Ammon's horn (tissue), 1 donor: ENCODE data around the gene EPB41L4B.

Experiments
- DNase-seq: peaks from one replicate; pipeline ENCODE4 v3.0.0-alpha.2; 2016; ENCODE audit warnings: low spot score

The EPB41L4B gene

GRCh38 chr9:109269839-109270238 lies 51.0 kb downstream of the EPB41L4B start:
- no peak for DNase-seq

DNA sequence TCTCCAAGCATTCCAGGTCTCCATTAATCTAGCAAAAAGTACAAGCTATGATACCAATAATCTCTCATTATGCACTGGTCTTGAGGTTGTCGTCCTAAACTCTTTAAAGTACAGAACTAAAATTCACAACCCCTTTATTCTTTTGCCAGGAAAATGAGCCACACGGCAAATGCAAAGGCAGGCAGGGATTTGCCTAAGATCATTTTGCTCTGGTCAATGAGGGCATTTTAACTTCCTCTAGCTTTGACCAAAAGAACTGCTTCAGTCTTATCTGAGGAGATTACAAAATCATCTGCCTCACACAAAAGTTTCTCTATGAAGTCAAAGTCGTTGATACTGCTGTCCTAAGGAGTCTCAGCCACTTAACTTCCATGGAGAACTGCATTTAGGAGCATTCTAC lies 51.8 kb downstream of the EPB41L4B start:
- no peak for DNase-seq

- no peak for DNase-seq
Observed at GRCh38 chr9:109267555-109267954, 53.3 kb downstream of the EPB41L4B start.

DNA sequence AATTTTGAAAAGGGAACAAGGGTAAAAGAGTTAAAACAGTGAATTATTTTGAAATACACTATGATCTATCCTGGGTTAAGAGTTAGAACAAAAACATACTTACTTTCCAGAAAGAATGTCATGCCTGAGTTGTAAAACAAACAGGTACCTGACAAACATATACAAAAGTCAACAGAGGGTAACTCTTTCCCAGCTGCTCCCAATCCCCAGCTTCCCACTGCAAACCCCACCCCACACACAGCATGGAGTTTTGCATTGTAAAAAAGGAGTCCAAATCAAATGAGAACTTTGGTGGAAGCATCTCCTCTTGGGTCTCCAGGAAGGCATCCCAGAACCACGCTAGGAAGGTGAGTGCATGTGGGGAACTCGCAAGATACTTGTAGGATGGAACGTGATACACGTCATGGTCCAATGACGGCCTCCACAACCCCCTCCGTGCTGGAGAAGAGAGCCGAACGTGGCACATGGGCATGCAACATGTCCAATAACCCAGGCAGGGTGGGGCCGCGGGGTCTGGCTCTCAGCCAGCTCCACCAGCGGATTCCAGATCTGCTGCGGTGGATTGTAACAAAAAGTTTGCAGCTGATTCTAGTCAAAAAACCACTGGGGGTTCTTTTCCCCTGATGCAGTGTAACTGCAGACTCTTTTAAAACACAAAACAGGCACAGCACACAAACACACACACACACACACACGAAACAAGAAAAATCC lies 55.8 kb downstream of the EPB41L4B start:
- no peak for DNase-seq

DNA sequence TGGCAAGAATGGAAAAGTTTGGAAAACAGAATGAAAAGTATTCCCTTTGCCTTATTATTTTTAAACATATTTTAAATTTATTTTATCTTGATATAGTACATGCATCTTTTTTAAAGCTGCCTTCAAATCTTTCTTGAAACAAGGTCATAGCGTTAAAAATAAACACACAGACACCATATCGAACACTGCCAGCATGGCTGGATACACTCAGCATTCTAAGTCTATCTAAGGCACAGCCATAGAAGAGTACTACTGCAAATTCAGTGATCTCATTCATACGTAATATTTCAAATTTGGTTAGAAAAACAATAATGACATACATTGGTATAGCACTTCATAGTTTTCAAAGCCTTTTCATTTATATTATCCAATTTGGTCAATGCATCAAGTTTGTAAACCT lies 57.5 kb downstream of the EPB41L4B start:
- no peak for DNase-seq

GRCh38 chr9:109258481-109259302 lies 62.2 kb downstream of the EPB41L4B start:
- DNase-seq: no peak

DNA sequence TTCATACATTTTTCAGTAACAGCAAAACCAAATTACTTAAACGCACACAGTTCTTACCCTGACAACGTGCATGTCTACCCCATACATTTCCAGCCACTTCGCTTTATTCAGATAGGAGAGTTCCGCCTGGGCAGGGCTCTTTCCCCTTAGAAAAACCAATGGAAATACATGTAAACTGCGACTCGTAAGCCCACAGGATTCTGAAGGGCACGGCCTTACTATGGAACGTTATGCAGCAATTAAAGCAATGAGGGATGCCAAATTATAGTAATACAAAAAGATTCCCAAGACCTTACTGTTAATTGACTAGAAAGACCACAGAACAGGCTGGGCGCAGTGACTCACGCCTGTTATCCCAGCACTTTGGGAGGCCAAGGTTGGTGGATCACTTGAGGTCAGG lies 64.5 kb downstream of the EPB41L4B start:
- no peak for DNase-seq

GRCh38 chr9:109255394-109255793 lies 65.5 kb downstream of the EPB41L4B start:
- no peak for DNase-seq

DNA sequence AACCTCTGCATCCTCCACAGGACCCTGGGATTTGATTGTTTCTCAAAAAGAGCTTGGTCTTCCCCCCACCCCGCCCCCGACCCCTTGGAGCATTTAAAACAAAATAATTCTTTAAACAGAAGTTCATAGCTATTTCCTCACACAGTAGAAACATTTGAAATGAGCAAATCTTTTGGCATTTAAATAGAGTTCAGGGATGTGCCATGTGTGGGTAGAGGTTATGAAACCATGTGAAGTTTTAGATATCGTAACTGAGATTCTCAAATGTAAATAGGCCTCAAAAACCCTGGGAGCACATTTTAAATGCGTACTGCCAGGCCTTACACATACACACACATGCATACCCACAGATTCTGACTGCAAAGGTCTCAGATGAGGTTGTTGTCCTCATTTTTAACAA lies 66.5 kb downstream of the EPB41L4B start:
- DNase-seq: no peak

DNA sequence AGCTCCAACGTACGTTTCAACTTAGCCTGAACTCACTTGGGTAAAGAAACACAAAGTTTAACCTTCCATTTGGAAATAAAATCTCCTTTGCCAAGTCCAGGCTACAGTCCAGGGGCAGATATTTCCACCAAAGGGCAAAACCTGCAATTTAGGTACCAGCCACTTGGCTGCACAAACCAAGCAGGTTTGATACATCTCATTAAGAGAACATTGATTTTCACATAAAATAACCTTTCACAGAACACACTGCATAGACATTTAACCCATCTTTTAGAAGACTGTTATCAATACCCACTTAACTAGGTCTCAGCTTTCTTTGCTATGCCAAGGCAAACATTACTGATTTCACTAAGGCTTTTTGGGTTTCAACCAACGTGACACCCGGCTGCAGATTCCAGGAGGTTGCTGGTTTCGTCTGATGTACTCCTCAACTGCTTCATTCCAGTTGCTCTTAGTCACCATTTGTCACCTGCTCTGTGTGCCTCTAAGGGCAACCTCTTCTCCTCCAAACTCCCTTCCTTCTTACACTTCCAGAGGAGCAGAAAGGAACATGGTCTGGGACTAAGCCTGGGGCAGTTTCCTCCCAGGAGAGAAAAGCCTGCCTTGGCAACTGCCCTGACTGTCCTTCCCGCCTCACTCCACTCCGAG lies 67.1 kb downstream of the EPB41L4B start:
- DNase-seq: no peak

DNA sequence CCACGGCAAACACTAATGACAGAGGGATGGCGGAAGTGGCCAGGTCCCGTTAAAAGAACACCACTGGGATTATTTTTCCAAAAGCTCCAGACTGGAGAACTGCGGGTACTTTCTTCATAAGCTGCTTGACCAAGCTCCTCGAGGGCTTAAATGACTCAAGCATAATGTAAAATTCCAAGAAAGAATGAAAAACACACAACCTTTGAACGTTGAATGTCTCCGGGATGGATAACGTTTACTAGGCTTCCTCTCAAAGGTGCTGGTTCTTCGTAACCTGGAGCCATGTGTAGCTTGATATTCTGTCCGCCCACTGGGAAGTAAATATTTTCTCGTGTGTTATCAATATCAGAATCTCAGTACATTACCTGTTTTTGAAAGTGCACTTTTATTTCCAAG lies 67.6 kb downstream of the EPB41L4B start:
- DNase-seq: no peak

DNA sequence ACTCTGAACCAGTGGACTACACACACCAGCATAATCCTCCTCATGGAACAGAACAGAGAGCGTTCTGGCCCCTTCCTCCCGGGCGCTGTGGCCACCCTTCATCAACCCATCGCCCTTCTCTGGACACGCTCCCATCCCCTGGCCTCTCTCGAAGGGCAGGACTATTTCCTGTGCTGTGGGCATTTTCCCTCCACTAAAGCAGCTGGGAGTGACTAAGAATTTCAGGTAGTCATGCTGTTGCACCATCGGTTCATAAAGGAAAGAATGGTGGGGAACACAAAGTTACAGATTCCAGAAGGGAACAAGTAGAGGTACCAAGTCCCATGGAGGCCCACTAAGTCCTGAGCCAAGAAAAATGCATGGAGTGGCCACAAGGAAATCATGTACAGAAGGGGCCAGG lies 68.6 kb downstream of the EPB41L4B start:
- no peak for DNase-seq

DNA sequence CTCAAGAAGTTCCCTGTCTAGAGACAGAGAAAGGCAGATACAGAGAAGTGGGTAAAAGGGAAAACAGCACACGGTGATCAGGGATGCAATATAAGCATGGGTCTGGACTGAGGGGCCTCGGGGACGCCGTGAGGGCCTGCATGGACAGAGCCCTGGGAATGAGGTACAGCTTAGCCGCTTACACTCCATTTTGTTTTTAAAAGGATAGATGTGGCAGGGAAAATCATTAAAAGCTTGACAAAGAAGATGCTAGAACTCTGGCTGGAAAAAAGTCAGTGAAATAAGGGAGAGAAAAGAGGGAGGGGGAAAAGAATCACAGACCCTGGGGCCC lies 69.1 kb downstream of the EPB41L4B start:
- no peak for DNase-seq

- DNase-seq: no peak
Observed at GRCh38 chr9:109251080-109251775, 69.6 kb downstream of the EPB41L4B start.

GRCh38 chr9:109250771-109251079 lies 70.1 kb downstream of the EPB41L4B start:
- DNase-seq: no peak

- no peak for DNase-seq
Observed at GRCh38 chr9:109250311-109250741, 70.5 kb downstream of the EPB41L4B start.

DNA sequence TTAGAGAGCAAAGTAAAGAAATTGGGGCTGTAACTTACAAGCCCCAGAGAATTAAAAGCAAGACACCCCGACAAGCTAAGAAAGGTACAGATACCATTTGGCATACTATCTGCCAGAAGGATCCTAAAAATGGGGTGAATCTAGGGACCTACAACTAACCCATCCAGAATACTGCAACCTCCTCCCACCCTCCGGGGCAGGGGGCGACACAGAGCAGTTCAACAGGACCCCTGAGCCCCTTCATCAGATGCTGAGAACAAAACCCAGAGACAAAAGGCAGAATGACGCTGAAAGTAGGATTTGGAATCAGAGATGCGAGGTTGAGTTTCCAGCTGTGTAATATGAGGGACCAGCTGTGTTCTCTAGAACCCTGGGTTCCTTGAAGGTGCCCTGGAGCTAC lies 71.2 kb downstream of the EPB41L4B start:
- DNase-seq: no peak

DNA sequence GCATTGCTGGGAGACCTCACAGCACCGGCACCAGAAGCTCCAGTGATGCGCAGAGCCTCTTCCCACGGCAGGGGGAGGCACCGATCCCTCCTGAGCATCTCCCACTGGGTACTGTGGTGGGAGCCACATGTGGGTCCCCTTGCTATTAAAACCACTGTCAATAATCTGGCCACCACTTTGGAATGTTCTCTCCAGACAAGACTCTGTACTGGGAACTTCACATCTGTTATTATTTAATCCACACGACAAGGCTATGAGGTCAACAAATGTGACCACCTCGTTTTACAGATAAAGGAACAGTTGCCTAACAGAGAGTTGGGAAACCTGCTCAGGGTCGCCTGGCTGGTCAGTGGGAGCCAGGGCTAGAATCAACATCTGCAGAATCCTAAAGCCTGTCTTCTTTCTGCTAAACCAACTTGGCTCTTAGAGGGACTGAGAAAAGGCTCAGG lies 72.7 kb downstream of the EPB41L4B start:
- no peak for DNase-seq

DNA sequence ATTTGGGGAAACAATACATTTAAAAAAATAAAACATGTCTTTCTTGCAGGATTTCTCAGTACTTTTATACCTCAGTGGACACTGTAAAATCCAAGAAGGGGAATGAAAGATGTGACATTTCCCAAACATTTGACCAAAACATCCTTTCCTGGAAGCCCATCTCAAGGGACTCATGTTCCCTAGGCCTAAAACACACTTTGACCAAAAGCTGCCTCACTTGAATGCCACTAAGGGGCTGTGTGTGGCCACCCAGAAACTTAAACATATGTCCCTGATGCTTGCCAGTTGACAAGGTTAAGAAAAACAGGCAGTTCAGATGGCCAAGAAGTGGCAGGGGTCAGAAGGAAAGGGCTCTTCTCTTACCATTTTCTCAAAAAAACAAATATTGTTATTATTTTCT lies 73.6 kb downstream of the EPB41L4B start:
- DNase-seq: no peak

- no peak for DNase-seq
Observed at GRCh38 chr9:109246533-109246932, 74.3 kb downstream of the EPB41L4B start.

GRCh38 chr9:109245310-109245897 lies 75.5 kb downstream of the EPB41L4B start:
- no peak for DNase-seq
